Mesenchymal stem cell (in vitro differentiated cells and primary cell): ENCODE measurements around the gene TNFAIP3.
A peak's percentile ranks its signal among the peaks of the same experiment; 100 is the strongest.

Experiments
- DNase-seq: peaks from one replicate; pipeline ENCODE4 v3.0.0-alpha.2; 2013
- H2AFZ ChIP-seq: one replicate; pipeline ENCODE4 v1.6.1; 2013; ENCODE audit warnings: low read depth, mild to moderate bottlenecking, control low read depth, inconsistent platforms, low read length, moderate library complexity
- H2AK5ac ChIP-seq: 2 replicates; pipeline ENCODE4 v1.6.1; 2013; ENCODE audit warnings: low read length, moderate library complexity, mild to moderate bottlenecking, inconsistent platforms; ENCODE audit not compliant: severe bottlenecking
- H2BK120ac ChIP-seq: one replicate; pipeline ENCODE4 v1.6.1; 2013; ENCODE audit warnings: low read depth, mild to moderate bottlenecking, inconsistent platforms, low read length, moderate library complexity
- H2BK12ac ChIP-seq, 2 experiments: one replicate each; pipeline ENCODE4 v1.6.1; 2013; ENCODE audit warnings: inconsistent platforms in 2 of 2, low read length in 2 of 2, mild to moderate bottlenecking in 2 of 2, moderate library complexity in 2 of 2, control low read depth in 1 of 2
- H2BK15ac ChIP-seq: one replicate; pipeline ENCODE4 v1.6.1; 2013; ENCODE audit warnings: mild to moderate bottlenecking, low read depth, inconsistent platforms; ENCODE audit not compliant: poor library complexity, severe bottlenecking
- H2BK5ac ChIP-seq: 2 replicates; pipeline ENCODE4 v1.6.1; 2013; ENCODE audit warnings: low read depth, mild to moderate bottlenecking, low read length, control low read depth, inconsistent platforms; ENCODE audit not compliant: poor library complexity, severe bottlenecking
- H3K14ac ChIP-seq, 2 experiments: one replicate each; pipeline ENCODE4 v1.6.1; 2013; ENCODE audit warnings: inconsistent platforms in 2 of 2, low read length in 2 of 2, control low read depth in 1 of 2, mild to moderate bottlenecking in 1 of 2, moderate library complexity in 1 of 2
- H3K18ac ChIP-seq, 2 experiments: one replicate each; pipeline ENCODE4 v1.6.1; 2013; ENCODE audit warnings: inconsistent platforms in 2 of 2, low read length in 2 of 2, control low read depth in 1 of 2, low read depth in 1 of 2, mild to moderate bottlenecking in 1 of 2
- H3K23ac ChIP-seq, 2 experiments: one replicate each; pipeline ENCODE4 v1.6.1; 2013; ENCODE audit warnings: inconsistent platforms in 2 of 2, low read length in 2 of 2, mild to moderate bottlenecking in 2 of 2, moderate library complexity in 2 of 2, control low read depth in 1 of 2
- H3K27ac ChIP-seq: 2 replicates; pipeline ENCODE4 v1.5.1; 2013; ENCODE audit warnings: mild to moderate bottlenecking, moderate library complexity, low read length, control low read depth, inconsistent platforms; ENCODE audit not compliant: poor library complexity, severe bottlenecking
- H3K27me3 ChIP-seq, 2 experiments: 2 replicates each; pipeline versions ENCODE4 v1.6.1 to v1.7.0; 2013; ENCODE audit warnings: low read length in 2 of 2, mild to moderate bottlenecking in 2 of 2, moderate library complexity in 2 of 2, control low read depth in 1 of 2, inconsistent platforms in 1 of 2; ENCODE audit not compliant: control insufficient read depth in 1 of 2, insufficient read depth in 1 of 2
- H3K36me3 ChIP-seq, 2 experiments: 2 replicates each; pipeline versions ENCODE4 v1.6.1 to v1.7.0; 2013; ENCODE audit warnings: low read length in 2 of 2, control low read depth in 1 of 2, inconsistent platforms in 1 of 2, low read depth in 1 of 2, mild to moderate bottlenecking in 1 of 2; ENCODE audit not compliant: insufficient read depth in 2 of 2, control insufficient read depth in 1 of 2
- H3K4ac ChIP-seq, 2 experiments: one replicate each; pipeline ENCODE4 v1.6.1; 2013; ENCODE audit warnings: inconsistent platforms in 2 of 2, low read length in 2 of 2, mild to moderate bottlenecking in 2 of 2, moderate library complexity in 2 of 2, control low read depth in 1 of 2, low read depth in 1 of 2
- H3K4me1 ChIP-seq: 2 replicates; pipeline ENCODE4 v1.6.1; 2013; ENCODE audit warnings: low read depth, low read length, control low read depth; ENCODE audit not compliant: control insufficient read depth, insufficient read depth
- H3K4me2 ChIP-seq: 2 replicates; pipeline ENCODE4 v1.6.1; 2013; ENCODE audit warnings: low read length, mild to moderate bottlenecking, inconsistent platforms; ENCODE audit not compliant: poor library complexity, severe bottlenecking
- H3K4me3 ChIP-seq, 2 experiments: 2 replicates each; pipeline versions ENCODE4 v1.5.1 to v1.7.0; 2013; ENCODE audit warnings: low read length in 2 of 2, mild to moderate bottlenecking in 2 of 2, control low read depth in 1 of 2, low read depth in 1 of 2; ENCODE audit not compliant: insufficient read depth in 1 of 2
- H3K79me1 ChIP-seq: replicated peaks from 2 replicates; pipeline ENCODE4 v1.6.1; 2013; ENCODE audit warnings: mild to moderate bottlenecking, control low read depth, low read length, inconsistent platforms; ENCODE audit not compliant: poor library complexity, severe bottlenecking
- H3K9ac ChIP-seq: 2 replicates; pipeline ENCODE4 v1.7.0; 2013; ENCODE audit warnings: mild to moderate bottlenecking, low read length, moderate library complexity
- H3K9me3 ChIP-seq: 2 replicates; pipeline ENCODE4 v1.7.0; 2013; ENCODE audit warnings: mild to moderate bottlenecking, low read length; ENCODE audit not compliant: control insufficient read depth
- H4K8ac ChIP-seq: one replicate; pipeline ENCODE4 v1.6.1; 2013; ENCODE audit warnings: inconsistent platforms, mild to moderate bottlenecking, low read length, moderate library complexity
- H4K91ac ChIP-seq: one replicate; pipeline ENCODE4 v1.6.1; 2013; ENCODE audit warnings: mild to moderate bottlenecking, low read length, inconsistent platforms
- WGBS: methylation state at CpG from one replicate; pipeline ENCODE4 v1.1.7; 2013; ENCODE audit warnings: mixed read lengths; 5-methylcytosine and 5-hydroxymethylcytosine counted together

TNFAIP3 gene

GRCh38 chr6:137879885-137880745, 13.1 kb downstream of the TNFAIP3 start:
- no peak overlapping the region for H2BK5ac ChIP-seq
- H3K14ac ChIP-seq, result no peak overlapping the region
- no peak overlapping the region for H2BK12ac ChIP-seq
- no peak overlapping the region for H3K4me3 ChIP-seq
- H3K36me3 ChIP-seq, result peaks cover 33 to 66% of the 10 kb centered on the region in 2 experiments
- no peak overlapping the region for H4K8ac ChIP-seq
- no peak overlapping the region for H3K23ac ChIP-seq
- DNase-seq, result no peak
- WGBS, result 89% methylated on average over 13 of the region's 13 CpGs
- no peaks in the 10 kb centered on the region for H3K9me3 ChIP-seq
- no peak overlapping the region for H4K91ac ChIP-seq
- peaks cover 6% of the 10 kb centered on the region for H3K4me1 ChIP-seq
- H3K27me3 ChIP-seq, result no peaks in the 10 kb centered on the region
- H3K9ac ChIP-seq, result no peak overlapping the region
- no peak overlapping the region for H3K27ac ChIP-seq
- H2AFZ ChIP-seq, result no peak overlapping the region
- H2AK5ac ChIP-seq, result no peak overlapping the region
- no peak overlapping the region for H2BK120ac ChIP-seq
- H3K4me2 ChIP-seq, result no peak overlapping the region
- H3K4ac ChIP-seq, result no peak overlapping the region
- H3K79me1 ChIP-seq, result peaks cover 2% of the 10 kb centered on the region
- no peak overlapping the region for H2BK15ac ChIP-seq
- no peak overlapping the region for H3K18ac ChIP-seq

DNA sequence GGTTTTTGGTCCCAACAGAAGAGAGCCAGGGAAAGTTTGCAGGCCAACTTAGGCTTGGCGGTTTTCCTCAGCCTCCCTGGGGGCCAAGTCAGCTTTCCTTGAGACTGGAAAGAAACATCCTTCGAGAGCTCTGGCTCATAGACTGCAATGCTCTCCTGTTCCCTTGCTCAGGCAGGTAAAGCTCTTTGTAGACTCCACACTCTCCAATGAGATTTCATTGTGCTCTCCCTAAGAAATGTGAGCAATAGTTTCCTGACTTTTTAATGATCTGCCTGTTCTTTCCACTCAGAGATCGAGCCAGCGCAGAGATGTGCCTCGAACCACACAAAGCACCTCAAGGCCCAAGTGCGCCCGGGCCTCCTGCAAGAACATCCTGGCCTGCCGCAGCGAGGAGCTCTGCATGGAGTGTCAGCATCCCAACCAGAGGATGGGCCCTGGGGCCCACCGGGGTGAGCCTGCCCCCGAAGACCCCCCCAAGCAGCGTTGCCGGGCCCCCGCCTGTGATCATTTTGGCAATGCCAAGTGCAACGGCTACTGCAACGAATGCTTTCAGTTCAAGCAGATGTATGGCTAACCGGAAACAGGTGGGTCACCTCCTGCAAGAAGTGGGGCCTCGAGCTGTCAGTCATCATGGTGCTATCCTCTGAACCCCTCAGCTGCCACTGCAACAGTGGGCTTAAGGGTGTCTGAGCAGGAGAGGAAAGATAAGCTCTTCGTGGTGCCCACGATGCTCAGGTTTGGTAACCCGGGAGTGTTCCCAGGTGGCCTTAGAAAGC, 13.9 kb downstream of the TNFAIP3 start:
- Histone ChIP-seq H4K8ac (no peak overlapping the region), H3K9me3 (no peaks in the 10 kb centered on the region), H3K36me3 (peaks cover 31 to 58% of the 10 kb centered on the region in 2 experiments), H3K27ac (no peak overlapping the region), H3K79me1 (peaks cover 2% of the 10 kb centered on the region), H2BK5ac (no peak overlapping the region), H3K18ac (no peak overlapping the region), H3K4me3 (no peak overlapping the region), H3K4ac (no peak overlapping the region), H2BK12ac (no peak overlapping the region), H2BK120ac (no peak overlapping the region), H2BK15ac (no peak overlapping the region), H3K9ac (no peak overlapping the region), H3K27me3 (no peaks in the 10 kb centered on the region), H3K23ac (no peak overlapping the region), H3K4me1 (peaks cover 6% of the 10 kb centered on the region), H4K91ac (no peak overlapping the region), H2AK5ac (no peak overlapping the region), H3K4me2 (no peak overlapping the region), H2AFZ (no peak overlapping the region), H3K14ac (no peak overlapping the region)
- WGBS, result 97% methylated on average over 21 of the region's 21 CpGs
- DNase-seq, result no peak

DNA sequence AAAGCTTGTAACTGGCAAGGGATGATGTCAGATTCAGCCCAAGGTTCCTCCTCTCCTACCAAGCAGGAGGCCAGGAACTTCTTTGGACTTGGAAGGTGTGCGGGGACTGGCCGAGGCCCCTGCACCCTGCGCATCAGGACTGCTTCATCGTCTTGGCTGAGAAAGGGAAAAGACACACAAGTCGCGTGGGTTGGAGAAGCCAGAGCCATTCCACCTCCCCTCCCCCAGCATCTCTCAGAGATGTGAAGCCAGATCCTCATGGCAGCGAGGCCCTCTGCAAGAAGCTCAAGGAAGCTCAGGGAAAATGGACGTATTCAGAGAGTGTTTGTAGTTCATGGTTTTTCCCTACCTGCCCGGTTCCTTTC, 14.4 kb downstream of the TNFAIP3 start:
- Histone ChIP-seq H3K9ac (peak overlapping the region; percentile 6), H3K18ac (no peak overlapping the region), H2AFZ (no peak overlapping the region), H3K4me3 (no peak overlapping the region), H3K36me3 (peaks cover 30 to 52% of the 10 kb centered on the region in 2 experiments), H2BK12ac (no peak overlapping the region), H2AK5ac (no peak overlapping the region), H2BK120ac (no peak overlapping the region), H3K9me3 (no peaks in the 10 kb centered on the region), H2BK5ac (no peak overlapping the region), H4K8ac (no peak overlapping the region), H3K4ac (no peak overlapping the region), H3K79me1 (peaks cover 2% of the 10 kb centered on the region), H3K4me2 (no peak overlapping the region), H3K27me3 (no peaks in the 10 kb centered on the region), H3K23ac (no peak overlapping the region), H3K14ac (no peak overlapping the region), H4K91ac (no peak overlapping the region), H3K4me1 (peaks cover 6% of the 10 kb centered on the region), H2BK15ac (no peak overlapping the region), H3K27ac (no peak overlapping the region)
- WGBS, result 98% methylated on average over 9 of the region's 9 CpGs
- no peak for DNase-seq

- H3K4me1 ChIP-seq, result peaks cover 6% of the 10 kb centered on the region
- peak; percentile 27 for DNase-seq
- no peak overlapping the region for H2AK5ac ChIP-seq
- no peak overlapping the region for H2BK15ac ChIP-seq
- no peak overlapping the region for H3K4me3 ChIP-seq
- H4K91ac ChIP-seq, result no peak overlapping the region
- no peak overlapping the region for H2BK5ac ChIP-seq
- H3K27ac ChIP-seq, result no peak overlapping the region
- H3K9me3 ChIP-seq, result no peaks in the 10 kb centered on the region
- no peak overlapping the region for H3K14ac ChIP-seq
- no peak overlapping the region for H3K4ac ChIP-seq
- WGBS, result 100% methylated on average over 2 of the region's 2 CpGs
- no peak overlapping the region for H2BK120ac ChIP-seq
- no peak overlapping the region for H3K4me2 ChIP-seq
- H2AFZ ChIP-seq, result no peak overlapping the region
- no peak overlapping the region for H2BK12ac ChIP-seq
- H3K18ac ChIP-seq, result no peak overlapping the region
- H3K27me3 ChIP-seq, result no peaks in the 10 kb centered on the region
- H3K36me3 ChIP-seq, result peaks cover 30 to 43% of the 10 kb centered on the region in 2 experiments
- no peak overlapping the region for H3K23ac ChIP-seq
- H3K79me1 ChIP-seq, result peaks cover 2% of the 10 kb centered on the region
- H3K9ac ChIP-seq, result no peak overlapping the region
- no peak overlapping the region for H4K8ac ChIP-seq
These were observed 15.3 kb downstream of the TNFAIP3 start for GRCh38 chr6:137882225-137882961.
